HG02938 (cell line): Measurements from ENCODE around the gene DRD4.
"Not testable (repeated sequence)": the region's sequence is repeated elsewhere in the genome, so short reads cannot be mapped to it uniquely, and the experiment has no call there.

ENCODE experiments used
- ATAC-seq: cut with Tn5 transposase; IDR thresholded peaks from one replicate; pipeline ENCODE4 v1.9.1; 2021; ENCODE audit warnings: mild to moderate bottlenecking, moderate library complexity; ENCODE audit not compliant: unreplicated experiment

The DRD4 gene

DNA sequence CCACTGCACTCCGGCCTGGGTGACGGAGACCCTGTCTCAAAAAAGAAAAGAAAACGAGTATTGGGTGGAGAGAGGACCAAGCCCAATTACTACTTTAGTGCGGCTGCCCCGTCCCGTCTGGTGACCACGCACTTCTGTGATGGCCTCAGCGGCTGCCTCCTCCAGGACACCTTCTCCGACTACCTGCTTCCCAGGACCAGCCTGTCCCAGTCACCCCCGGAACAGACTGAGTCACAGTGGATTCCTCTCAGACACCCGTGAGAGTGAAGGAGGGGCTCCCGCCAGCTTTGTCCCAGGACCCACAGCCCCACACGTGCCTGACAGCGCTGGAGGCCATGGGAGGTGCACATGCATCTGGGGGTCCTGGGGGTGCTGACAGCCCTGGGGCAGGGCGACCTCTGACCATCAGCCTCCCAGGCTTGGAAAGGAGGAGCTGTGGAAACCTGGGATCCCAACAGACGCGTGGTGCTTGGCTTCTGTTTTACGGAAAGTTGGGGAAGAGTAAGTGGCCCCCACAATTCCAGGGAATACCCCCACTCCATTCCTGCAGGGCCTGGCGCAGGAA lies 4.8 kb downstream of the DRD4 start:
- ATAC-seq = no peak

DNA sequence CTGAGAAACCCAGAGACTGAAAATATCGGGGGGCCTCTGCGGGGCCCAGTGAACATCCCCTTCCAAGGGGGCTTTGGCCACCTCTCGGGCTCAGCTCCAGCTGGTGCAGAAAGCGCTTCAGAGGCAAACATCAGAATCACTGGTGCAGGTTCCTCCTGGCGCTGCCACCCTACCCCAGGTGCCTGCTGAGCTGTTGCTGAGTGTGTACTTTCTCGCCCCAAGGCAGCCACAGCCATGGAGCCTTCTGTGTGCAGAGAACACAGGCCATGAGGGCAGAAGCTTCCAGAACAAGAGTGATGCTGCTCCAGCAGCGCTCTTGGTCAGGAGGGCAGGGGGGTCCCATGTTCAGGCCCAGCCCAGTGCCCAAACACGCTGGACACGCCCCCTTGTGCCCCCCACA lies 6.3 kb downstream of the DRD4 start:
- no peak for ATAC-seq

DNA sequence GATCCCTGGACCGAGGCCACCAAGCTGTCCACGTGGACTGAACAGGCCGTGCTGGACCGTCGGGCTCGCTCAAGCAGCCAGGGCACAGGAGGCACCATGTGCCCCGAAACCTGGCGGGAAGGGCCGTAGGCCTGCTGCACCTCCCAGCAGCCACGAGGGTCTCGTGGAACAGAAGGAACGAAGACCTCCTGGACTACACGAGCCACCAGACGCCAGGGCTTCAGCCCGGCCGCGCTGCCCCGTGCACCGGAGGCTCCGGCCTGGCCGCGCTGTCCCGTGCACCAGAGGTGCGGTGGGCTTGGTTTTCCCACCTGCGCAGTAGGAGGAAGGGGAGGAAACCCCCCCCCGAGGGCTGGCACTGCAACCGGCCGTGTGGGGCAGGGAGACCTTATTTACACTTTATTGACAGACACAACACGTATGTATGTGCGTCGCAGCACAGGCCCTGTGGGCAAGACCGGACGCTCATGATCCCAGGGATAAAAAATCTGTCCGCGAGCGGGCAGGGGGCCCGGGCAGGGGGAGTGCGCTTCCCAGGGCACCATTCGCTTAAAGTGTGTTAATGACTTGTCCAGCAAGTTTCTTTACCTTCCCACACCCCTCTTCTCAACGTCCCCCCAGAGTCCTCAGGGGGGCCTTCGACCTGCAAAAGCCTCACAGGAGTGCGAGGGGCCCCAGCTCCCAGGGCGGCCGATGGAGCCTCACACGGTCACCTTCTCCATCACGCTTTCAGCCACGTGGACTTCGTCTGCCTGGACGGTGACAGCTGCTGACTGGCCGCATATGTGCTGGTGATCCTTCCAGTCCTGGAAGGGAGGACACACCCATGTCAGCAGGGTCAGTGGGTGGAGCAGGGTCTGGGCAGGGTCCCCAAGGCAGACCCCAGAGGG lies 7.0 kb downstream of the DRD4 start:
- ATAC-seq = no peak

DNA sequence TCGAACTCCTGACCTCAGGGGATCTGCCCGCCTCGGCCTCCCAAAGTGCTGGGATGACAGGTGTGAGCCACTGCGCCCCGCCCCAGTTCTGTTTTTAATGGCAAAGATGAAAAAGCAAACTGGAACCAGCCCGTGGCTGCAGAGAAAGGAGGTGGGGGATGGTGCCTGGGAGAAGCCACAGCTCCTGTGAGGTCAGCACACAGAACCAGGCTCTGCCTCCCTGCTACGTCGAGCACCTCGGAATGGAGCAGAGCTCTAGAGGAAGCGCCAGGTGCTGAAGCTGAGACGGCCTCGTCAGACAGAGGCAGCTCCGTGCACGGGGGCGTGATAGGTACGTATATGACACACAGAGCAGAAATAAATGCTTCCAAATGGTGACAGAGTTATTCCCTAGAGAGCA lies 8.5 kb downstream of the DRD4 start:
- no peak for ATAC-seq

DNA sequence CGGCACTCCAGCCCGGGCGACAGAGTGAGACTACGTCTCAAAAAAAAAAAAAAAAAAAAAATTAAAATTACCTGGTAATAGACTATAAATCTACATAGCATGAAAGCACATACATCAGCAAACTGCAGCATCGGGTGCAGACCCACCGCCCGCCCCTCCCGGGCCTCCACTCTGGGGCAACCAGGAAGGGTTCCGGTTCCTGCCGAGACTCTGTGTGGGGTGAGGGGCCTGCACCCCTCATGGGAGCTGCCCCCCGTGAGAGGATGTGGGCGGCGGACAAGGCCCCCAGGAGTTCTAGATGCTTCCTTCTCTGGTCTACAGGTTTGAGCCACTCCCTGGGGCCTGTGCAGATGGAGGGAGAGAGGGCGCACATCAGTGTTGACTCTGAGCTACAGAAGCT lies 9.1 kb downstream of the DRD4 start:
- ATAC-seq = no peak

DNA sequence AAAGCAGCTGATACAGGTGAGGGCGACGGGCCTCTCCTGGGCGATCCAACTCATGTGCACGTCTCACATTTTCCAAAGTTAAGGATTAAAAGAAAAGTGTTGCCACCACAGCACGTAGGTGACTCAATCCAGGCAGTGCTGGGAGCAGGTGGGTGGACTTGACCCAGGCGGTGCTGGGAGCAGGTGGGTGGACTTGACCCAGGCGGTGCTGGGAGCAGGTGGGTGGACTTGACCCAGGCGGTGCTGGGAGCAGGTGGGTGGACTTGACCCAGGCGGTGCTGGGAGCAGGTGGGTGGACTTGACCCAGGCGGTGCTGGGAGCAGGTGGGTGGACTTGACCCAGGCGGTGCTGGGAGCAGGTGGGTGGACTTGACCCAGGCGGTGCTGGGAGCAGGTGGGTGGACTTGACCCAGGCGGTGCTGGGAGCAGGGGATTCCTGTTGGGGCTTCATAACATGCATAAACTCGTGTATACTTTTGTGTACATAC lies 10.6 kb downstream of the DRD4 start:
- ATAC-seq = not testable (repeated sequence)

DNA sequence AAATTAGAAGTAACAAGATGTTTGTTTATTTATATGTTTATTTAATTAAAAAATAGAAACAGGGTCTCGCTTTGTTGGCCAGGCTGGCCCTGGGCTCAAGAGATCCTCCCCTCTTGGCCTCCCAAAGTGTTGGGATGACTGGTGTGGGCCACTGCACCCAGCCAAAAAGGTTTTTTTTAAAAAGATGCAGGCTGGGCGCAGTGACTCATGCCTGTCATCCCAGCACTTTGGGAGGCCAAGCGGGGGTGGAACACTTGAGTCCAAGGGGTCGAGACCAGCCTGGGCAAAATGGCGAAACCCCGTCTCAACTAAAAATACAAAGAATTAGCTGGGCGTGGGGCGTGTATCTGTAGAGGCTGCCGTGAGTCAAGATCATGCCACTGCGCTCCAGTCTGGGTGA lies 13.4 kb downstream of the DRD4 start:
- ATAC-seq = no peak

DNA sequence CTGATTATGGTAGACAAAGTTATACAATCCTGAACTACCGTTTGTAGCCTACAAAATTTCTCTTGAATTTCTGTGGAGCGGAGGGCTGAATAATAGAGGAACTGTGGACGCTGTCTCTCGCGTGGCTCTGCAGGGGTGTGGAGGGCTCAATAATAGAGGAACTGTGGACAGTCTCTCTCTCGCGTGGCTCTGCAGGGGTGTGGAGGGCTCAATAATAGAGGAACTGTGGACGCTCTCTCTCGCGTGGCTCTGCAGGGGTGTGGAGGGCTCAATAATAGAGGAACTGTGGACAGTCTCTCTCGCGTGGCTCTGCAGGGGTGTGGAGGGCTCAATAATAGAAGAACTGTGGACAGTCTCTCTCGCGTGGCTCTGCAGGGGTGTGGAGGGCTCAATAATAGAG lies 16.1 kb downstream of the DRD4 start:
- not testable (repeated sequence) for ATAC-seq

DNA sequence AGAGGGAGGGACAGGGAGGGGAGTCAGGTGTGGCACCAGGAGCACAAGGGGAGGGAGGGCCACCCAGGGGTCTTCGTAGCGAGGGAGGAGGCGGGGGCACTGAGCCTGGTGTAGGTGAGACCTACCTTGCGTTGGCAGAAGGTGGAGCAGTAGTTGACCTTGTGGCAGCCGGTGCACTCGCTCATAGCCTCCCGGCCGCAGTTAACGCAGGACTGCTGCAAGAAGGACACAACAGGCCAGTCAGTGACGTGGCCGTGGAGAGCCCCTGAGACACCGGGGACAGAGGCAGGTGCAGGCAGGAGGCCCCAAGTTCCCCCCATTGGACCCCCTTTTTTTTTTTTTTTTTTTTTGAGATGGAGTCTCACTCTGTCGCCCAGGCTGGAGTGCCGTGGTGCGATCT lies 16.8 kb downstream of the DRD4 start:
- ATAC-seq = no peak

DNA sequence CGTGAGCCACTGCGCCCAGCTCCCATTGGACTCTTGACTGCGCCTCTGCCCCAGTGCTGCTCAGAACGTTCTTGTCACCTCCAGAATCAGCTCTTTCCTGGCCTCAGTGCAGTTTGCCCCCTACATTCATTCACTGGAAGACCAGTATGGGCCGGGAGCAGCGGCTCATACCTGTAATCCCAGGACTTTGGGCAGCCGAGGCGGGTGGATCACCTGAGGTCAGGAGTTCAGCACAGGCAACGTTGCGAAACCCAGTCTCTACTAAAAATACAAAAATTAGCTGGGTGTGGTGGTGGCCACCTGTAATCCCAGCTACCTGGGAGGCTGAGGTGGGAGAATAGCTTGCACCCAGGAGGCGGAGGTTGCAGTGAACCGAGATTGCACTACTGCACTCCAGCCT lies 17.4 kb downstream of the DRD4 start:
- not testable (repeated sequence) for ATAC-seq

DNA sequence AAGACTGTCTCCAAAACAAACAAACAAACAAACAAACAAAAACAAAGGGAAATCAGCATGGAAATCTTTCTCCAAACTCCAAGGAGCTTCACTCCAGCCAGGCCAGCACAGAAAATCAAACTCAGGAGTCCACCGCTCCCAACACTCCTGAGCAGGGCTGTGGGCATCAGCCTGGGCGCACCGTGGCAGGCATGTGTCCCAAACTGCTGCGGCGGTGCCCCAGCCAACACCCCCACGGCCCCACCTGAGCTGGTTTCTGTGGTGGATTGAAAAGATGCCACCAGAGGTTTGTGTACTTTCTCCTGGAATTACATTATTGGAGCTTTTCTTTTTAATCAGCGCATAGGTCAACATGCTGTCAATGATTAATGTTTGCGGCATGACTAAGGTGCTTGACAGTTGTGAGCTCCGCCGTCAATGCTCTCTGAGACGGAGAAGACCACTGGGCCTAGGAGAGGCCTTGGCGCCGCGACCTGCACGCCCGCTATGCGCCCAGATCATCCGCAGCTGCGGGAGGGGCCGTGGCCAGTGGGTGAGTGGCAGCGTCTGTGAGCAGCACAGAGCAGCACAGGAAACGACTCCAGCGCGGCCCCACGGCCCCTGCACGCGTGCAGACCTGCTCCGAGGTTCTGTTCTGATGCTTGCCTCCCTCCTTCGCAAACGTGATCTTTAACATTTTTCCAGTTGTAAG lies 18.1 kb downstream of the DRD4 start:
- no peak for ATAC-seq

DNA sequence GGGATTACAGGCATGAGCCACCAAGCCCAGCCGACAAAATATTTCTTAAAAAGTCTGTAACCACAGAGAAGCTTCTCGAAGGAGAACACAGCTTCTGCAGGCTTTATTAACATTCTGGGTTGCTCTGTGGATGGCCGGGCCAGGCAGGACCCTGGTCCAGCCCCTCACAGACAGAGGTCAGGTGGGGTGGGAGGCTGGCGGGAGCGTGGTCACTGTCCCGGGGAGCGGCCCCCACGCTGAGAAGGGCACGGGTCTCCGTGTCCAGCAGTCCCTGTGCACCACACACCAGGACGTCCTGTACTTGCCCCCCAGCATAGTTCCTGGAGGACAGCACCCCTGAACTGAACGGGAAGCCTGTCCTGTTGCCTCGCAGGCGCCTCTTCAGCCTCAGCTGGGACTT lies 19.4 kb downstream of the DRD4 start:
- ATAC-seq = no peak

DNA sequence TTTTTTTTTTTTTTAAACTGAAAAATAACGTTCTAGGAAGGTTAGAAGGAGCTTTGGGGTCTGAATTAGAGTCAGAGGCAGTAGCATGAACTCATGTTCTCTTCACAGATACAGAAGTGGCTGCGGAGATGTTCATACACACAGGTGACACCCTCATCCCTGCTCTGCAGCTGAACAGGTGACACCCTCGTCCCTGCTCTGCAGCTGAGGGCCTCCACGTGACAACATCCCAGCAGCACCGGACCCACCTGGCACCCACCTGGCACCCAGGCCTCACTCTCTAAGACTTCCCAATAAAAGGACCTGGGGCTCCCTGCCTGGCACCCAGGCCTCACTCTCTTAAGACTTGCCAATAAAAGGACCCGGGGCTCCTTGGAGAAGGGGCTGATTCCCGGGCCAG lies 19.8 kb downstream of the DRD4 start:
- ATAC-seq = no peak

DNA sequence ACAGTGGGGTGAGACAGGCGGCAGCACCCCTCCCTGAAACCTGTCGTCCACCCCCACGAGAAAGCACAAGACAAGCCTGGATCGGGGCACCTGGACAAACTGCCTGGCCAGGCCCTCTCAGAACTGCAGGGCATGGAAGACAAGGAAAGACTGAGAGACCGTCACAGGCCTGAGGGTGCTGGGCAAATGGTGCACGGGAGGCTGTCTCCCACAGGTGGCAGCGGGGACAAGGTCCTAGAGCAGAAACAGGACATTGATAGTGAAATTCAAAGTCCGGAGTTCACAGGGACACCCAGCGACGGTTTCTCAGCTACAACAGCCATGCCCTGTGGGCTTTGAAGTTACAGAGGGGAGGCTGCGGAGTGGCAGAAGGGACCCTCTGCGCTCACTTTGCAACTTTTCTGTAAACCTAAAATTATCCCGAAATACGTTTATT lies 20.6 kb downstream of the DRD4 start:
- ATAC-seq = no peak

DNA sequence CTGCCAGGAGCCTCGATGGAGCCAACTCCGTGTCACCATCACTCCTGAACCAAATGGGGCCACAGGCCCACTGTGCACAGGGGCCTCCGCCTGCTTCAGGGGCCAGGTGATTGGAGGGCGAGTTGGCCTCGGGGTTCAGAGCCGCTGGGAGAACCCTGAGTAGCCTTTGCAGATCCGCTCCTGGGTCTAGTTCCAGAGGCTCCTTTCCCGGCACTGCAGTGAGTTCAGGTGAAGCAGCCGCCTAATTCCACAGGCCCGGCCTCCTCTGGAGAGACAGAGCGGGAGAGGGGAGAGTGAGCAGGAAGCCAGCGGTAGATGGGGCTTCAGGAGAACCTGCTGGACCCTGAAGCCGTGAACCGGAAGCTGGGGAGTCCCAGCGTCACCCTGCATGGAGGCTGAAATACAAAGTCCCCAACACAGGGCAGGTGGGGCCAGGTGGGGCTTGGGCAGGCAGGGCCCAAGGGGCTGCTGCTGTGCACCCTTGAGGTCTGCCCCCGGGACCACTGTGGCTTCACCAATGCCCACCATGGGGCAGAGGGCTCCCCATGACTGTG lies 22.5 kb downstream of the DRD4 start:
- ATAC-seq = no peak

DNA sequence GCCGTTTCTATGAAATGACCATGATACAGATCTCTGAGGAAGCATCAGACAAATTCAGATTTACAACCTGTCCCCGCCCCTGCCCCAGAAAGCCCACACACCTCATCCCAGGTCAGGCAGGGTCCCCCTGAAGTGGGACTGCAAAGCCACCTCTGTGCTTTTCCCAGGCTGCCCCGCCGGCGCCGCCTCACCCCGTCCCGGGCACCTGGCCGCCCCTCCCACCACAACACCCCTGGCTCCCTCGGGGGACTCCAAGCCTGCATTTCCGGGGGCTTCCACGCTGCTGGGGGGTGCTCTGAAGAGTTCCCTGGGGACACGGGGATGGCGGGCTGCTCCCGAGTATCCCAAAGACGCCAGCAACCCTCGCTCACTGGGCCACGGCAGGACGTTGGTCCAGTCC lies 23.2 kb downstream of the DRD4 start:
- ATAC-seq = no peak

DNA sequence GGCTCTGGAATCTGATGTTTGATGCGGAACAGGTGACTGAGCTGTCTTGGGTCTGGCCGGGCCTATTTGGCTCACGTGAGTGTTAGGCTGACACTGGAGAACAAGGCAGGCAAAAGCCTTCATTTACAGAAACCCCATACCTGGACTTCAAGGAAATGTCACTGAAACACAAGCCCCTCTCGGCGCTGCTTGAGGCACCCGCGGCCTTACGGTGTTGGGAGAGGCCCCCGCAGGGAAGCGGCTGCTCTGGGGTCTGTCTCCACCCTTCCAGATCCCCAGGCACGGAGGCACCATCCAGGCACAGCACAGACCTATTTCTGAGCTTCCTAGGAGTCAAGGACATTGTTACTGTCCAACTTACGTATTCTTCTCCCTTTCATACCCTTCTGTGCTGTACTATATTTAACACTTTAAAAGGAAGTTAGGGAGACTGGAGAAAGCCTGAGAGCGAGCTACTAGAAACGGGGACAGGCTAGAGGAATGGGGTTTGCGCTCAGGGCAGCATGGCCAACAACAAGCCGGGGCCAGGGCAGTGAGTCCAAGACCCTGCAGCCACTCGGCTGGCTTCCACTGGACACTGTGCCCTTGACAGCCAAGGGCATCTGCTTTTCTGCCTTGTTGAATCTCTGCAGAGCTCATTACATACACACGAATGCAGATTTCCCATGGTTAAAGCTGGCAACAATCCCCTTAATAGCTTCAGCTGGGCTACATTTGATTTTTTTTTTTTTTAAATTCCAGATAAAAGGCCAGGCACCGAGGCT lies 23.8 kb downstream of the DRD4 start:
- ATAC-seq = no peak

DNA sequence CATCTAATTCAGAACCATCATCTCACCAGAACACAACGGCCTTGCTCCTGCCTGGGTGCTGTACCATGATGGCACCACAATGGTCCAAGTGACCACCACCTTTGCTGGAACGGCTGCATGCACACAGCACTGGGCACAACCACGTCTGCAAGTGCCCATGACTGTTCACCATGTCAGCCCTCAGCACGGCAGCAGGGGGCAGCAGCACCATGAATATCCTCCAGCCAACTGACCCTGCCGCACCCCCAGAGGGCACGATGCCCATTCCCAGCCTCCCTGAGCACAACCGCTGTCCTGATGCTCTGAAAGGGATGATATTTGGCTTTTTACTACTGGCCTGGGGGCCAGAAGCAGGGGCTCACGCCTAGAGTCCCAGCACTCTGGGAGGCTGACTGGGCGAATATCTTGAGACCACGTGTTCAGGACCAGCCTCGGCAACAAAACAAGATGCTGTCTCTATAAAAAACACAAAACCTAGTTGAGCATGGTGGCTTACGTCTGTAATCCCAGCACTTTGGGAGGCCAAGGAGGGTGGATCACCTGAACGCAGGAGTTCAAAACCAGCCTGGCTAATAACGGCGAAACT lies 25.7 kb downstream of the DRD4 start:
- no peak for ATAC-seq

DNA sequence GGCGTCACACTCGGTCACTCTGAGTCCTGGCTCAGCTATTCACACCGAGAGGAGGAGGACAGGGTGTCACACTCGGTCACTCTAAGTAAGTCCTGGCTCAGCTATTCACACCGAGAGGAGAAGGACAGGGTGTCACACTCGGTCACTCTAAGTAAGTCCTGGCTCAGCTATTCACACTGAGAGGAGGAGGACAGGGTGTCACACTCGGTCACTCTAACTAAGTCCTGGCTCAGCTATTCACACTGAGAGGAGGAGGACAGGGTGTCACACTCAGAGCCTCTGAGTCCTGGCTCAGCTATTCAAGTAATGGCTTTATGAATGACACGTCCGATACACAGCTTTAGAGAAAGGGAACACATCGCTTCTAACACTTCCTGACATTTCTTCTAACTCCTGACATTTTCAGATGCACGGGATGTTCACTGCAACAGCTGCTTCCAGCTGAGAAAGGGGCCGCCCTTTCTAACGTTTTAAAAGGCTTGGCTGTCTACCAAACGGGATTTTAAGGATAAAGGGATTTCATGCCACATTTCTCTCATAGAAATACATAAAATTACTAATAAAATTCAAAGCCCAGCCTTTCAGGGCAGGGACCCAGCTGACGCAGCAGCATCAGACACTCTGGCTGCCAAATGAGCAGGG lies 28.1 kb downstream of the DRD4 start:
- no peak for ATAC-seq

DNA sequence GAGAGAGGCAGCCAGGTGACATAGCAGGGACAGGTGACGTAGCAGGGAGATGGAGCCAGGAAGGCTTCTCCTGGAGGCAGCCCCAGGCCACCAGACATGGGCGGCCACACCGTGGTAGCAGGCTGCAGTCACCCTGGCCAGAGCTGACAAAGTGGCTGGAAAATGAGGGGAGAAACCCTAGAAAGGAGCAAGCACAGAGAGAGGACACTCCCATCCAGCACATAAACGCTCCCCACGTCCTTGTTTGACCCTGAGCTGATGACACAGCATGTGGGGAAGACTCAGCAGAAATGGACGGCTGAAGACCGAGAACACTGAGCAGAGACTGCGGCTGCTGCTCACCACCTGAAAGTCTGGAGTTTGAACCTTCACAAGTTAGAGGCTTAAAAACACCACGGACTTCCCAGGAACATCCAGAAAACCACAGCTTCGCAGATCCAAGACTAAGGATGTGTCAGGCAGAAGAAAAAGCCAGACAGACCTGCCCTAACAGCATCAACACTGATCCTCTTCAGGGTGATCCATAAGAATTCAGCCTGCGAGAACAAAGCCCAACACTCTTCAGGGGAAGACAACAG lies 28.7 kb downstream of the DRD4 start:
- no peak for ATAC-seq
